Measurements from ENCODE around the gene PACC1. TPM values are rescaled to one million over a fixed set of nuclear protein-coding genes. Genes with fewer than 3 reads are reported as not detected.

Gene PACC1
- total and polyA plus RNA-seq, 2 donors (not counting 3 experiments of a cell fraction or from before 2014, with no cell fraction given) = 21.0 to 22.3 TPM

DNA sequence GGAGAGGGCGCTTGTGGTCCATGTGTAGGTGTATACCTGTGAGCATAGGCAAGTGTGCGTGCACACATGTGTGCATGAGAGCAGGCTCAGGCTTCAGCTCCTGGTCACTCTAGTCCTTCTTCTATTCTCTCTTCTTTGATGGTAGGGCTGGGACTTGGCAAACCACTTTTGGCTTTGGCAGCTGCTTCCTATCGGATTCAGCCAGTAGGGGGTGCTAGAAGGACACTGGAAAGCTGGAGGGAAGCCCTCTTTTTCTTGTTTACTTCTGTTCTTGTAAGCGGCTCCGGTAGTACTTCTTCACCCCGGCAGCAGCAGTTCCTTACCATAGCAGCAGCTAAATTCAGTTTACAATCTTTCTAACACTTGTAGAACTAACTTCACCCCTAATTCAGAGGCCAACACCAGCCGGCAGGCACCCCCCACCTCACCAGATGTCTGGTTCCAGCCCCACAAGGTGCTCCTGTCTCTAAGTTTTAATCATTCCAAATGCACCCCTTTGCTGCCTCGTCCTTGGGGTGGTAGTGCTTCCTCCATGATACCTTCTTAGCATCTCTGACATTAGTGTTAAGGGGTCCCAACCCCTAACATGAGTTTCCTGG lies 43.2 kb upstream of the PACC1 start:
- Histone ChIP-seq H3K4me3 (replicated peaks in 1 of 3; ENCODE audit: insufficient read depth in 1 of 3, low read depth in 1 of 3, low read length in 3 of 3) (no peak overlapping the region), H3K36me3 (ENCODE audit: control insufficient read depth in 2 of 2, extremely low read depth in 1 of 2, insufficient read depth in 2 of 2, low read length in 2 of 2) (no peaks in the 10 kb centered on the region), H4K20me1 (replicated peaks; ENCODE audit: control insufficient read depth, extremely low read depth, insufficient read depth, low read length) (no peaks in the 10 kb centered on the region), H3K27ac (ENCODE audit: insufficient read depth, low read depth, low read length) (no peak overlapping the region), H3K27me3 (ENCODE audit: control insufficient read depth in 2 of 2, insufficient read depth in 2 of 2, low read length in 2 of 2) (peaks cover 0 to 2% of the 10 kb centered on the region in 2 experiments), H3K4me1 (ENCODE audit: control insufficient read depth, extremely low read depth, insufficient read depth, low read length) (no peaks in the 10 kb centered on the region), H3K79me2 (ENCODE audit: control insufficient read depth, insufficient read depth, low read length) (no peaks in the 10 kb centered on the region), H3K4me2 (ENCODE audit: insufficient read depth, low read length) (no peak overlapping the region), H3K9me3 (replicated peaks; ENCODE audit: control insufficient read depth, insufficient read depth, low read length) (no peaks in the 10 kb centered on the region), H3K9ac (replicated peaks; ENCODE audit: extremely low read depth, insufficient read depth, low read length) (no peak overlapping the region), H3K9me1 (replicated peaks; ENCODE audit: control insufficient read depth, extremely low read depth, insufficient read depth, low read length) (no peaks in the 10 kb centered on the region), H2AFZ (ENCODE audit: low read depth, low read length) (no peak overlapping the region)
- BruUV-seq (replicated peaks) = no TSS peak
- FAIRE-seq (peak; percentile 49), DNase-seq (ENCODE audit: low read depth, low spot score) (peak; percentile 42)
- POLR2A ChIA-PET = interaction anchor here (1.1 kb wide), 1 partner anchor 777 kb away, joined by 4 read pairs; no protein-coding TSS in a partner anchor
- intact Hi-C loops (cut with micrococcal nuclease) (loop anchor here (1.0 to 2.0 kb wide), 3 partner anchors 43 to 537 kb away; partner anchors contain the start of gene PACC1), dilution Hi-C loops (cut with MboI; ENCODE audit: extremely low pct_ligation_motif_present, low sequenced_read_pairs) (no loop called here)
- CTCF ChIA-PET = interaction anchor here (0.6 to 7.2 kb wide), 24 partner anchors 8 to 776 kb away, joined by 3 to 198 read pairs (median 8); partner anchors contain the start of genes ATF3, DTL and INTS7
- TF ChIP-seq MYC (IDR thresholded peaks at IDR 0.05; ENCODE audit: low read depth, low read length) = no peak
- TF ChIP-seq EZH2 (IDR thresholded peaks at IDR 0.05; ENCODE audit: borderline replicate concordance, low read depth, low read length, severe bottlenecking) = no peak
- peak; percentile 53 to 55 for TF ChIP-seq CTCF (IDR thresholded peaks at IDR 0.05; ENCODE audit: extremely low read depth in 1 of 2, insufficient read depth in 1 of 2, low read depth in 1 of 2, low read length in 2 of 2)
